OCI-LY7 (cell line): Measurements from ENCODE around the gene CSTF2T.

Source experiments
- CTCF ChIP-seq: fragments of 200-600 bp; sonication (generic); conservative IDR thresholded peaks from 2 replicates; pipeline ENCODE4 v1.5.1; 2014; ENCODE audit warnings: mild to moderate bottlenecking, antibody characterized with exemption, low read length, moderate library complexity, mixed read lengths
- EZH2phosphoT487 ChIP-seq: fragments of 200-600 bp; sonication (generic); IDR thresholded peaks from 2 replicates; pipeline ENCODE4 v1.6.1; 2018; ENCODE audit warnings: low read depth, borderline replicate concordance, mild to moderate bottlenecking, mixed run types, antibody characterized with exemption, low read length, moderate library complexity, mixed read lengths

GRCh38 chr10:51651063-51651462 lies 48.3 kb downstream of the CSTF2T start:
- TF ChIP-seq CTCF: no peak
- TF ChIP-seq EZH2phosphoT487: no peak
